A549 (cell line): ENCODE results near the gene ZNF365. TPM values are rescaled to one million over a fixed set of nuclear protein-coding genes. Genes with fewer than 3 reads are reported as not detected.

Experiments
- ATAC-seq, 2 experiments: fragments of 200-7000 bp in 1 of 2; fragments of >200 bp in 1 of 2; cut with Nextera tagmentation in 1 of 2; cut with Tn5 transposase in 1 of 2; 3 replicates each; pipeline versions ENCODE4 v1.8.0 to v1.9.1; 2018 to 2020; ENCODE audit warnings: mild to moderate bottlenecking in 1 of 2, moderate library complexity in 1 of 2
- CTCF ChIA-PET: fragments of 300-600 bp; sonication (Branson Sonifier 250); formaldehyde crosslinking; extraction: SDS; loops from one replicate; lab custom pipeline; 2021; ENCODE audit warnings: antibody characterized with exemption, inconsistent platforms; lab: Yijun Ruan, JAX
- POLR2A ChIA-PET: fragments of 350-600 bp; formaldehyde crosslinking; extraction: SDS; loops from one replicate; lab custom pipeline; 2021; ENCODE audit warnings: antibody characterized with exemption, inconsistent platforms; lab: Yijun Ruan, JAX
- DNase-seq, 2 experiments: peaks; one replicate each; pipeline versions ENCODE4 v3.0.0 to v3.0.0-alpha.2; 2011 to 2016; ENCODE audit warnings: low read depth in 1 of 2, low spot score in 1 of 2
- FAIRE-seq: peaks from 2 replicates; lab custom pipeline; 2011; peaks lifted over from hg19 to GRCh38; lab: Jason Lieb, UNC
- H3K27ac ChIP-seq, 2 experiments: fragments of >200 bp; sonication (Bioruptor Twin); formaldehyde crosslinking; 3 replicates each; pipeline ENCODE4 v1.5.1; 2016 to 2017
- H3K4me1 ChIP-seq: fragments of >200 bp; sonication (Bioruptor Twin); formaldehyde crosslinking; 3 replicates; pipeline ENCODE4 v1.6.1; 2016
- H3K4me2 ChIP-seq: fragments of >200 bp; sonication (Bioruptor Twin); formaldehyde crosslinking; 3 replicates; pipeline ENCODE4 v1.6.1; 2016
- H3K4me3 ChIP-seq: fragments of >200 bp; sonication (Bioruptor Twin); formaldehyde crosslinking; 3 replicates; pipeline ENCODE4 v1.5.1; 2016
- H3K9me3 ChIP-seq: fragments of >200 bp; sonication (Bioruptor Twin); formaldehyde crosslinking; 3 replicates; pipeline ENCODE4 v1.6.1; 2016
- BCL3 ChIP-seq: fragments of >200 bp; sonication (Bioruptor Twin); formaldehyde crosslinking; IDR thresholded peaks from 3 replicates; pipeline ENCODE4 v1.6.1; 2016
- CEBPB ChIP-seq, 2 experiments: fragments of >200 bp in 1 of 2; sonication (Bioruptor Twin) in 1 of 2; formaldehyde crosslinking in 1 of 2; IDR thresholded peaks; 2 replicates each; pipeline ENCODE4 v1.6.1; 2012 to 2016
- EHMT2 ChIP-seq: fragments of 200-600 bp; sonication (generic); IDR thresholded peaks from 2 replicates; pipeline ENCODE4 v1.6.1; 2016; ENCODE audit warnings: antibody characterized with exemption, low read depth, mild to moderate bottlenecking, moderate library complexity
- FOSB ChIP-seq: fragments of 250-450 bp; sonication (Bioruptor Pico); IDR thresholded peaks from 2 replicates; pipeline ENCODE4 v1.5.0; 2020; ENCODE audit warnings: mild to moderate bottlenecking, moderate library complexity
- FOXS1 ChIP-seq: fragments of 250-450 bp; sonication (Bioruptor Pico); IDR thresholded peaks from 2 replicates; pipeline ENCODE4 v1.5.0; 2020; ENCODE audit warnings: mild to moderate bottlenecking, moderate library complexity
- GATA3 ChIP-seq: IDR thresholded peaks from 2 replicates; pipeline ENCODE4 v1.6.1; 2012; ENCODE audit warnings: borderline replicate concordance
- HES2 ChIP-seq: fragments of >200 bp; sonication (Bioruptor Twin); formaldehyde crosslinking; IDR thresholded peaks from 2 replicates; pipeline ENCODE4 v1.6.1; 2016
- MAFK ChIP-seq: fragments of 450-650 bp; IDR thresholded peaks from 2 replicates; pipeline ENCODE4 v1.6.1; 2014; ENCODE audit not compliant: partially characterized antibody
- MAX ChIP-seq: IDR thresholded peaks from 2 replicates; pipeline ENCODE4 v1.6.1; 2012
- MAZ ChIP-seq: fragments of 150-350 bp; IDR thresholded peaks from 2 replicates; pipeline ENCODE4 v1.6.1; 2014; ENCODE audit warnings: antibody characterized with exemption, low read depth, low read length, borderline replicate concordance
- NPAS2 ChIP-seq: fragments of 250-450 bp; sonication (Bioruptor Pico); IDR thresholded peaks from 2 replicates; pipeline ENCODE4 v1.8.0; 2022; ENCODE audit warnings: mild to moderate bottlenecking, moderate library complexity, borderline replicate concordance
- PHF8 ChIP-seq: fragments of 200-600 bp; sonication (generic); IDR thresholded peaks from 2 replicates; pipeline ENCODE4 v1.6.1; 2016; ENCODE audit warnings: low read depth, mild to moderate bottlenecking, antibody characterized with exemption, moderate library complexity, borderline replicate concordance
- POLR2A ChIP-seq: IDR thresholded peaks from 2 replicates; pipeline ENCODE4 v1.6.1; 2012; ENCODE audit warnings: mild to moderate bottlenecking, low read length
- SMC3 ChIP-seq: fragments of >200 bp; sonication (Bioruptor Twin); formaldehyde crosslinking; IDR thresholded peaks from 3 replicates; pipeline ENCODE4 v1.6.1; 2018; ENCODE audit warnings: inconsistent platforms
- WGBS: methylation state at CpG from one replicate; pipeline ENCODE4 v1.1.6; 2017; ENCODE audit errors: missing lambda C conversion rate; 5-methylcytosine and 5-hydroxymethylcytosine counted together
- polyA plus RNA-seq, 4 experiments: library from polyadenylated mRNA; depleted of rRNA in 3 of 4; stranded (reverse); fragments of >200 nt; fragmentation: RNase III in 1 of 4; extraction: RNeasy Plus Mini Kit Qiagen cat#74134 plus additional on column Dnase treatment in 1 of 4; gene quantifications; 2 replicates in 3 of 4; 3 replicates in 1 of 4; pipeline ENCODE4 v1.2.3, GENCODE V29; 2011 to 2017
- TF ChIP-seq, protein P1 (sequence below): fragments of 250-450 bp; sonication (Bioruptor Pico); IDR thresholded peaks from 2 replicates; pipeline ENCODE4 v1.5.0; 2021; ENCODE audit warnings: mild to moderate bottlenecking, moderate library complexity, borderline replicate concordance

The ZNF365 gene
- polyA plus RNA-seq, 2 of the 4 experiments (the other 2 are of a cell fraction) = 1.3 to 1.5 TPM

GRCh38 chr10:62336404-62336803 is 37.8 kb upstream of the ZNF365 start:
- no peak for ATAC-seq
- no peak for DNase-seq
- POLR2A ChIA-PET = no interaction called here
- no peaks in the 10 kb centered on the region for H3K4me1 ChIP-seq
- TF ChIP-seq POLR2A = no peak
- no peak for TF ChIP-seq EHMT2
- TF ChIP-seq, protein P1, sequence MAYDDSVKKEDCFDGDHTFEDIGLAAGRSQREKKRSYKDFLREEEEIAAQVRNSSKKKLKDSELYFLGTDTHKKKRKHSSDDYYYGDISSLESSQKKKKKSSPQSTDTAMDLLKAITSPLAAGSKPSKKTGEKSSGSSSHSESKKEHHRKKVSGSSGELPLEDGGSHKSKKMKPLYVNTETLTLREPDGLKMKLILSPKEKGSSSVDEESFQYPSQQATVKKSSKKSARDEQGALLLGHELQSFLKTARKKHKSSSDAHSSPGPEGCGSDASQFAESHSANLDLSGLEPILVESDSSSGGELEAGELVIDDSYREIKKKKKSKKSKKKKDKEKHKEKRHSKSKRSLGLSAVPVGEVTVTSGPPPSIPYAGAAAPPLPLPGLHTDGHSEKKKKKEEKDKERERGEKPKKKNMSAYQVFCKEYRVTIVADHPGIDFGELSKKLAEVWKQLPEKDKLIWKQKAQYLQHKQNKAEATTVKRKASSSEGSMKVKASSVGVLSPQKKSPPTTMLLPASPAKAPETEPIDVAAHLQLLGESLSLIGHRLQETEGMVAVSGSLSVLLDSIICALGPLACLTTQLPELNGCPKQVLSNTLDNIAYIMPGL (CRISPR knock-in tag) = no peak
- TF ChIP-seq, all 56 proteins: peak for 0
- FAIRE-seq = no peak
- H3K4me2 ChIP-seq = no peak overlapping the region
- no peak overlapping the region for H3K27ac ChIP-seq
- CTCF ChIA-PET = no interaction called here
- H3K4me3 ChIP-seq = no peak overlapping the region
- 90% methylated on average over 1 of the region's 1 CpG for WGBS
- peaks cover 8% of the 10 kb centered on the region; the same call in 1 of the 3 replicates for H3K9me3 ChIP-seq

DNA sequence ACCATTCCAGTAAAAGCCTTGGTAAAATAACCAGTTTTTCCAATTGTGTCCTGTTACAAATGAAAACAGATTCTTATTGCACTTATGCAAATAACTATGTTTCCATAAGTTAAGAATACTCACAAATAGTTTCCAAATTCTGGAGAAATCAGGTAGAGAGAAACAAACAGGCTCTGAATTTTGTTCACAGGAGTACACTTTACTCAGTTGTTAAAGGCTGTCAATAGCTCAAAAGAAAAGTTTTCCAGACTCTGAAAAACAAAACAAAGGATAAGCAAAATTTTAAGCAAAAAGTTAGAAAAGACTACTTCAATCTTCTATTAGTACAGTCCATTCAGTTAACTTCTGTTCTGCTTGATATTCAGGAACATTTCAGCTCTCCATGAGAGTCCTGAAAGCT is 32.8 kb upstream of the ZNF365 start:
- H3K4me1 ChIP-seq = no peaks in the 10 kb centered on the region
- no peak overlapping the region for H3K27ac ChIP-seq
- no peaks in the 10 kb centered on the region for H3K9me3 ChIP-seq
- FAIRE-seq (no peak), DNase-seq (no peak), ATAC-seq (no peak)
- TF ChIP-seq PHF8 = no peak
- no peak for TF ChIP-seq FOXS1
- TF ChIP-seq SMC3 = no peak
- TF ChIP-seq NPAS2 (CRISPR knock-in tag) = no peak
- no peak for TF ChIP-seq MAX
- no peak for TF ChIP-seq GATA3
- ChIA-PET POLR2A (no interaction called here), CTCF (no interaction called here)
- H3K4me2 ChIP-seq = no peak overlapping the region
- H3K4me3 ChIP-seq = no peak overlapping the region

DNA sequence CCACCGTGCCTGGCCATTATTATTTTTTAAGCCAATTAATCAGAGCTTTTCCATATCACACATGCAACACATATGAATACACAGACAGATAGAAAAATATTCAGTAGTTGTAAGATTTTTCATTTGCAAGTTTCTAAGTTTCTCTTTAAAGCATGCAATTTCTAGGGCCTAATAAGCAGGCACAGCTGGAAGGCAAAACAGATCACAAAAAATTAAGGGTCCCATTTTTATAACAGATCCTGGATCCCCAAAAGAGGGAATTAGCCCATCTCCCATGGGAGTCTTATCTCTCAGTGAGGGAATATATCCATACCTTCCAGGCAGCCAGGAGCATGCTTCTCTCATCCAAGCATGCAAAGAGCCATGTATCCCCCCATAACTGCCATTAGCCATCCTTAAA is 31.2 kb upstream of the ZNF365 start:
- peaks cover 9% of the 10 kb centered on the region; the same call in 2 of the 3 replicates for H3K9me3 ChIP-seq
- H3K4me2 ChIP-seq = no peak overlapping the region
- 85% methylated on average over 1 of the region's 1 CpG for WGBS
- H3K4me3 ChIP-seq = no peak overlapping the region
- DNase-seq (no peak), FAIRE-seq (no peak), ATAC-seq (no peak)
- H3K27ac ChIP-seq = no peak overlapping the region
- H3K4me1 ChIP-seq = no peaks in the 10 kb centered on the region
- POLR2A ChIA-PET = no interaction called here
- CTCF ChIA-PET = interaction anchor here (0.9 kb wide), 1 partner anchor 251 kb away, joined by 4 read pairs; no protein-coding TSS in a partner anchor
- TF ChIP-seq FOSB = no peak
- TF ChIP-seq, all 56 proteins: peak for 0

DNA sequence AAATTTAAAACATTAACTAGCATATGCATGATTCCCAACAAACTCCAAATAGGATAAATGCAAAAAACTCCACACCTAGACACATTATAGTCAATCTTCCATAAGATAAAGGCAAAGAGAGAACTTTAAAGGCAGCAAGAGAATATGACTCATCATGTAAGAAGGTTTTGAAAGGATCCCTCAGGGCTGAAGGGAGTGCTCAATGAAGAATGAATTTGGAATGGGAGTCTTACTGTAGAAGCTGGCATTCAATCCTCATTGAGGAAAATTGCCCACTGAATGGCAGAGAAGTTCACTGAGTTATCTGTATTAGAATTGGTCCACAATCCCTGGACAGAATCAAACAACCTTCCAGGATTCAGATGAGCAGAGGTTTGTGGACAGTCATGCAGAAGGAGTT is 26.1 kb upstream of the ZNF365 start:
- no peak for DNase-seq

More for the DNA sequence above, 26.1 kb upstream of the ZNF365 start:
- ChIA-PET CTCF (no interaction called here), POLR2A (no interaction called here)
- no peaks in the 10 kb centered on the region for H3K4me1 ChIP-seq
- no peak overlapping the region for H3K4me3 ChIP-seq
- FAIRE-seq = no peak
- TF ChIP-seq MAFK (no peak), BCL3 (no peak), MAZ (no peak), CEBPB (IDR thresholded peaks at IDR 0.05) (no peak), HES2 (no peak)
- H3K27ac ChIP-seq = no peak overlapping the region
- no peak overlapping the region for H3K4me2 ChIP-seq
- H3K9me3 ChIP-seq = peaks cover 15% of the 10 kb centered on the region; the same call in 2 of the 3 replicates
- ATAC-seq = no peak
